ENCODE measurements around the gene LAMB4.

DNA sequence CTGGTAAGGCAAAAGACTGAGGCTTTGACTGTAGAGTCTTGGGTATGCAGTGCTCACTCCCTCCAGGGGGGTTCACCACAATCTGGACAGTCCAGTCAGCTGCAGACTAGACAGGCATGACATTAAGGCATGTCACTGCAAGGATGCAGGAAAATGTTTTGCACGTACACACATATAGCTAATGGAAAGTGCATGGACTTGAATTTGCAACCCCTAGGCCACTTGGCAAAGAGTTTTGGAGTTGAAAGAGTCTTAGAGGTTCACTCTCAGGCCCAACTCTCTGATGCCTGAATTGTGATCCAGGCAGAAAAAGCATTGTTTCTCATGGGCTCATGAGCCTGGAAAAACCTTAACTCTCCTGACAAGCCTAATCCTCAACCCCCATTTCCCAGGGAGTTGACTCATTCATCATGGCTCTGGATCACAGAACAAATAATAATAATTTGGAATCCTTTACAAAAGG lies 51.9 kb downstream of the LAMB4 start:
- no peak for TF ChIP-seq POLR2A (IDR thresholded peaks at IDR 0.05)
- TF ChIP-seq CTCF (IDR thresholded peaks at IDR 0.05): no peak
